Neural cell (in vitro differentiated cells): ENCODE data around the gene GSK3B. TPM values are rescaled to one million over a fixed set of nuclear protein-coding genes. Genes with fewer than 3 reads are reported as not detected.

Experiments
- H2AFZ ChIP-seq: fragments of 200-600, 300-800 bp; sonication (generic), shearing (Covaris generic); 2 replicates; pipeline ENCODE4 v1.6.0; 2014; ENCODE audit warnings: low read depth, mild to moderate bottlenecking, antibody characterized with exemption, low read length, moderate library complexity
- H3F3A ChIP-seq: fragments of 200-600 bp; shearing (Covaris generic); 2 replicates; pipeline ENCODE4 v1.6.1; 2016; ENCODE audit warnings: mild to moderate bottlenecking, moderate library complexity, mixed read lengths, antibody characterized with exemption, low read length; ENCODE audit not compliant: insufficient read depth, poor library complexity, severe bottlenecking
- H3K27ac ChIP-seq: fragments of 200-600, 300-800 bp; sonication (generic), shearing (Covaris generic); 2 replicates; pipeline ENCODE4 v1.5.1; 2014; ENCODE audit warnings: mild to moderate bottlenecking, low read length, moderate library complexity
- H3K27me3 ChIP-seq: fragments of 300-800, 200-600 bp; sonication (generic), shearing (Covaris generic); 2 replicates; pipeline ENCODE4 v1.6.0; 2014; ENCODE audit warnings: mild to moderate bottlenecking, low read depth, low read length, moderate library complexity; ENCODE audit not compliant: insufficient read depth
- H3K36me3 ChIP-seq: fragments of 300-800, 200-600 bp; sonication (generic), shearing (Covaris generic); 2 replicates; pipeline ENCODE4 v1.5.1; 2014; ENCODE audit warnings: mild to moderate bottlenecking, antibody characterized with exemption, low read length, moderate library complexity; ENCODE audit not compliant: insufficient read depth
- H3K4me2 ChIP-seq: fragments of 300-800, 200-600 bp; sonication (generic), shearing (Covaris generic); 2 replicates; pipeline ENCODE4 v1.6.0; 2014; ENCODE audit warnings: mild to moderate bottlenecking, low read length
- H3K4me3 ChIP-seq: fragments of 300-800, 200-600 bp; sonication (generic), shearing (Covaris generic); 2 replicates; pipeline ENCODE4 v1.5.1; 2014; ENCODE audit warnings: mild to moderate bottlenecking, low read length, moderate library complexity
- H3K79me2 ChIP-seq: fragments of 200-600 bp; shearing (Covaris generic); replicated peaks from 2 replicates; pipeline ENCODE4 v1.6.0; 2014; ENCODE audit warnings: mild to moderate bottlenecking, low read length, moderate library complexity; ENCODE audit not compliant: insufficient read depth
- H3K9ac ChIP-seq: fragments of 300-800, 200-600 bp; sonication (generic), shearing (Covaris generic); 2 replicates; pipeline ENCODE4 v1.6.1; 2016; ENCODE audit warnings: mild to moderate bottlenecking, low read length, mixed read lengths
- H3K9me2 ChIP-seq: fragments of 200-600 bp; shearing (Covaris generic); 2 replicates; pipeline ENCODE4 v1.6.1; 2016; ENCODE audit warnings: mild to moderate bottlenecking, low read length, mixed read lengths; ENCODE audit not compliant: insufficient read depth
- H3K9me3 ChIP-seq: fragments of 200-600, 300-800 bp; sonication (generic), shearing (Covaris generic); 2 replicates; pipeline ENCODE4 v1.6.1; 2016; ENCODE audit warnings: mild to moderate bottlenecking, mixed run types, low read length, moderate library complexity, mixed read lengths
- H4K20me1 ChIP-seq: fragments of 200-600 bp; shearing (Covaris generic); 2 replicates; pipeline ENCODE4 v1.6.1; 2016; ENCODE audit warnings: mild to moderate bottlenecking, mixed run types; ENCODE audit not compliant: insufficient read depth
- EP300 ChIP-seq: fragments of 450-650 bp; conservative IDR thresholded peaks from 2 replicates; pipeline ENCODE4 v1.6.1; 2014; ENCODE audit warnings: antibody characterized with exemption, mild to moderate bottlenecking, moderate library complexity; ENCODE audit not compliant: poor library complexity, severe bottlenecking
- EZH2 ChIP-seq: fragments of 200-600, 300-800 bp; shearing (Covaris generic), sonication (generic); IDR thresholded peaks from 2 replicates; pipeline ENCODE4 v1.6.1; 2014; ENCODE audit warnings: antibody characterized with exemption, low read length, borderline replicate concordance, mild to moderate bottlenecking; ENCODE audit not compliant: insufficient read depth, poor library complexity, severe bottlenecking
- MXI1 ChIP-seq: fragments of 450-650 bp; conservative IDR thresholded peaks from 2 replicates; pipeline ENCODE4 v1.6.1; 2014; ENCODE audit warnings: antibody characterized with exemption, mild to moderate bottlenecking; ENCODE audit not compliant: poor library complexity, severe bottlenecking
- POLR2AphosphoS5 ChIP-seq: IDR thresholded peaks from 2 replicates; pipeline ENCODE4 v1.6.1; 2012
- RAD21 ChIP-seq: fragments of 450-650 bp; conservative IDR thresholded peaks from 2 replicates; pipeline ENCODE4 v1.6.1; 2014; ENCODE audit warnings: antibody characterized with exemption, mild to moderate bottlenecking, moderate library complexity
- SMC3 ChIP-seq: fragments of 450-650 bp; conservative IDR thresholded peaks from 2 replicates; pipeline ENCODE4 v1.6.1; 2014; ENCODE audit warnings: antibody characterized with exemption, mild to moderate bottlenecking, moderate library complexity; ENCODE audit not compliant: poor library complexity
- TAF1 ChIP-seq: IDR thresholded peaks from 2 replicates; pipeline ENCODE4 v1.6.1; 2012; ENCODE audit warnings: low read depth
- polyA plus RNA-seq: library from polyadenylated mRNA; depleted of rRNA; stranded (reverse); fragments of >200 nt; gene quantifications from 2 replicates; pipeline ENCODE4 v1.2.3, GENCODE V29; 2014
- TF ChIP-seq, protein P1 (sequence below): IDR thresholded peaks from 2 replicates; pipeline ENCODE4 v1.6.1; 2012; ENCODE audit warnings: borderline replicate concordance
- TF ChIP-seq, protein P2 (sequence below): fragments of 450-650 bp; IDR thresholded peaks from 2 replicates; pipeline ENCODE4 v1.5.1; 2014; ENCODE audit warnings: antibody characterized with exemption, mild to moderate bottlenecking, moderate library complexity; ENCODE audit not compliant: poor library complexity, severe bottlenecking

The GSK3B gene
- polyA plus RNA-seq, 1 donor from 2014 or later: 48.5 TPM

GRCh38 chr3:120094776-120095225 lies 554 bp upstream of the GSK3B start:
- no peaks in the 10 kb centered on the region for H3K27me3 ChIP-seq
- H3K79me2 ChIP-seq: peaks cover 72% of the 10 kb centered on the region
- peaks cover 3% of the 10 kb centered on the region for H3F3A ChIP-seq
- TF ChIP-seq EZH2 (no peak), SMC3 (no peak)
- peak overlapping the region; percentile 79 for H3K4me3 ChIP-seq
- no peaks in the 10 kb centered on the region for H3K9me3 ChIP-seq
- peak overlapping the region; percentile 99 for H3K9ac ChIP-seq
- H2AFZ ChIP-seq: no peak overlapping the region
- H3K36me3 ChIP-seq: no peaks in the 10 kb centered on the region
- H3K9me2 ChIP-seq: no peaks in the 10 kb centered on the region
- H3K4me2 ChIP-seq: no peak overlapping the region
- H4K20me1 ChIP-seq: peaks cover 36% of the 10 kb centered on the region
- H3K27ac ChIP-seq: peak overlapping the region; percentile 99

GRCh38 chr3:120093119-120093910 lies 932 bp downstream of the GSK3B start:
- Histone ChIP-seq H3K9me2 (no peaks in the 10 kb centered on the region), H3K9ac (peak overlapping the region; percentile 99), H2AFZ (peak overlapping the region; percentile 70), H3K9me3 (no peaks in the 10 kb centered on the region), H3K36me3 (no peaks in the 10 kb centered on the region), H3K27me3 (no peaks in the 10 kb centered on the region), H4K20me1 (peaks cover 47% of the 10 kb centered on the region), H3K27ac (peak overlapping the region; percentile 99), H3K79me2 (peaks cover 76% of the 10 kb centered on the region), H3F3A (peaks cover 3% of the 10 kb centered on the region), H3K4me3 (peak overlapping the region; percentile 79), H3K4me2 (peak overlapping the region; percentile 71)
- TF ChIP-seq, protein P1, sequence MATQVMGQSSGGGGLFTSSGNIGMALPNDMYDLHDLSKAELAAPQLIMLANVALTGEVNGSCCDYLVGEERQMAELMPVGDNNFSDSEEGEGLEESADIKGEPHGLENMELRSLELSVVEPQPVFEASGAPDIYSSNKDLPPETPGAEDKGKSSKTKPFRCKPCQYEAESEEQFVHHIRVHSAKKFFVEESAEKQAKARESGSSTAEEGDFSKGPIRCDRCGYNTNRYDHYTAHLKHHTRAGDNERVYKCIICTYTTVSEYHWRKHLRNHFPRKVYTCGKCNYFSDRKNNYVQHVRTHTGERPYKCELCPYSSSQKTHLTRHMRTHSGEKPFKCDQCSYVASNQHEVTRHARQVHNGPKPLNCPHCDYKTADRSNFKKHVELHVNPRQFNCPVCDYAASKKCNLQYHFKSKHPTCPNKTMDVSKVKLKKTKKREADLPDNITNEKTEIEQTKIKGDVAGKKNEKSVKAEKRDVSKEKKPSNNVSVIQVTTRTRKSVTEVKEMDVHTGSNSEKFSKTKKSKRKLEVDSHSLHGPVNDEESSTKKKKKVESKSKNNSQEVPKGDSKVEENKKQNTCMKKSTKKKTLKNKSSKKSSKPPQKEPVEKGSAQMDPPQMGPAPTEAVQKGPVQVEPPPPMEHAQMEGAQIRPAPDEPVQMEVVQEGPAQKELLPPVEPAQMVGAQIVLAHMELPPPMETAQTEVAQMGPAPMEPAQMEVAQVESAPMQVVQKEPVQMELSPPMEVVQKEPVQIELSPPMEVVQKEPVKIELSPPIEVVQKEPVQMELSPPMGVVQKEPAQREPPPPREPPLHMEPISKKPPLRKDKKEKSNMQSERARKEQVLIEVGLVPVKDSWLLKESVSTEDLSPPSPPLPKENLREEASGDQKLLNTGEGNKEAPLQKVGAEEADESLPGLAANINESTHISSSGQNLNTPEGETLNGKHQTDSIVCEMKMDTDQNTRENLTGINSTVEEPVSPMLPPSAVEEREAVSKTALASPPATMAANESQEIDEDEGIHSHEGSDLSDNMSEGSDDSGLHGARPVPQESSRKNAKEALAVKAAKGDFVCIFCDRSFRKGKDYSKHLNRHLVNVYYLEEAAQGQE: no peak
- no peak for TF ChIP-seq POLR2AphosphoS5
- no peak for TF ChIP-seq TAF1
- TF ChIP-seq EP300: no peak
- TF ChIP-seq EZH2: no peak

GRCh38 chr3:120092474-120092873 lies 1.8 kb downstream of the GSK3B start:
- peak overlapping the region; percentile 79 for H3K4me3 ChIP-seq
- TF ChIP-seq TAF1: no peak
- TF ChIP-seq, protein P1: no peak
- no peak for TF ChIP-seq POLR2AphosphoS5
- TF ChIP-seq, protein P2, sequence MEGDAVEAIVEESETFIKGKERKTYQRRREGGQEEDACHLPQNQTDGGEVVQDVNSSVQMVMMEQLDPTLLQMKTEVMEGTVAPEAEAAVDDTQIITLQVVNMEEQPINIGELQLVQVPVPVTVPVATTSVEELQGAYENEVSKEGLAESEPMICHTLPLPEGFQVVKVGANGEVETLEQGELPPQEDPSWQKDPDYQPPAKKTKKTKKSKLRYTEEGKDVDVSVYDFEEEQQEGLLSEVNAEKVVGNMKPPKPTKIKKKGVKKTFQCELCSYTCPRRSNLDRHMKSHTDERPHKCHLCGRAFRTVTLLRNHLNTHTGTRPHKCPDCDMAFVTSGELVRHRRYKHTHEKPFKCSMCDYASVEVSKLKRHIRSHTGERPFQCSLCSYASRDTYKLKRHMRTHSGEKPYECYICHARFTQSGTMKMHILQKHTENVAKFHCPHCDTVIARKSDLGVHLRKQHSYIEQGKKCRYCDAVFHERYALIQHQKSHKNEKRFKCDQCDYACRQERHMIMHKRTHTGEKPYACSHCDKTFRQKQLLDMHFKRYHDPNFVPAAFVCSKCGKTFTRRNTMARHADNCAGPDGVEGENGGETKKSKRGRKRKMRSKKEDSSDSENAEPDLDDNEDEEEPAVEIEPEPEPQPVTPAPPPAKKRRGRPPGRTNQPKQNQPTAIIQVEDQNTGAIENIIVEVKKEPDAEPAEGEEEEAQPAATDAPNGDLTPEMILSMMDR: no peak
- no peak for TF ChIP-seq RAD21
- no peak for TF ChIP-seq SMC3
- no peak for TF ChIP-seq EZH2
- no peak for TF ChIP-seq EP300
- no peak for TF ChIP-seq MXI1
- no peaks in the 10 kb centered on the region for H3K27me3 ChIP-seq
- H3K9me3 ChIP-seq: no peaks in the 10 kb centered on the region
- peak overlapping the region; percentile 99 for H3K9ac ChIP-seq
- H3K36me3 ChIP-seq: no peaks in the 10 kb centered on the region
- peaks cover 3% of the 10 kb centered on the region for H3F3A ChIP-seq
- no peaks in the 10 kb centered on the region for H3K9me2 ChIP-seq
- peak overlapping the region; percentile 71 for H3K4me2 ChIP-seq
- peaks cover 47% of the 10 kb centered on the region for H4K20me1 ChIP-seq
- peaks cover 76% of the 10 kb centered on the region for H3K79me2 ChIP-seq
- peak overlapping the region; percentile 99 for H3K27ac ChIP-seq
- no peak overlapping the region for H2AFZ ChIP-seq
